Effector memory CD4-positive, alpha-beta T cell (primary cell): ENCODE data around the gene RNF149.
A peak's percentile ranks its signal among the peaks of the same experiment; 100 is the strongest.

Source experiments
- DNase-seq, 3 donors: peaks; one replicate each; pipeline ENCODE4 v3.0.0-alpha.2; 2020
- H3K27ac ChIP-seq: 2 replicates; pipeline ENCODE4 v1.7.0; 2013; ENCODE audit warnings: mild to moderate bottlenecking, low read length, moderate library complexity; ENCODE audit not compliant: insufficient read depth, poor library complexity, severe bottlenecking
- H3K27me3 ChIP-seq: replicated peaks from 2 replicates; pipeline ENCODE4 v1.7.0; 2013; ENCODE audit warnings: mild to moderate bottlenecking, low read length; ENCODE audit not compliant: insufficient read depth, control insufficient read depth, poor library complexity, severe bottlenecking
- H3K36me3 ChIP-seq: 2 replicates; pipeline ENCODE4 v1.7.0; 2013; ENCODE audit warnings: mild to moderate bottlenecking, low read length, moderate library complexity; ENCODE audit not compliant: control insufficient read depth, insufficient read depth
- H3K4me1 ChIP-seq: 2 replicates; pipeline ENCODE4 v1.7.0; 2013; ENCODE audit warnings: low read length, mild to moderate bottlenecking; ENCODE audit not compliant: control insufficient read depth, insufficient read depth, poor library complexity, severe bottlenecking
- H3K4me3 ChIP-seq: 2 replicates; pipeline ENCODE4 v1.7.0; 2013; ENCODE audit warnings: low read length, low read depth, mild to moderate bottlenecking; ENCODE audit not compliant: insufficient read depth, poor library complexity, severe bottlenecking
- H3K9me3 ChIP-seq: 2 replicates; pipeline ENCODE4 v1.7.0; 2013; ENCODE audit warnings: mild to moderate bottlenecking, low read length, moderate library complexity; ENCODE audit not compliant: control insufficient read depth

Gene RNF149

DNA sequence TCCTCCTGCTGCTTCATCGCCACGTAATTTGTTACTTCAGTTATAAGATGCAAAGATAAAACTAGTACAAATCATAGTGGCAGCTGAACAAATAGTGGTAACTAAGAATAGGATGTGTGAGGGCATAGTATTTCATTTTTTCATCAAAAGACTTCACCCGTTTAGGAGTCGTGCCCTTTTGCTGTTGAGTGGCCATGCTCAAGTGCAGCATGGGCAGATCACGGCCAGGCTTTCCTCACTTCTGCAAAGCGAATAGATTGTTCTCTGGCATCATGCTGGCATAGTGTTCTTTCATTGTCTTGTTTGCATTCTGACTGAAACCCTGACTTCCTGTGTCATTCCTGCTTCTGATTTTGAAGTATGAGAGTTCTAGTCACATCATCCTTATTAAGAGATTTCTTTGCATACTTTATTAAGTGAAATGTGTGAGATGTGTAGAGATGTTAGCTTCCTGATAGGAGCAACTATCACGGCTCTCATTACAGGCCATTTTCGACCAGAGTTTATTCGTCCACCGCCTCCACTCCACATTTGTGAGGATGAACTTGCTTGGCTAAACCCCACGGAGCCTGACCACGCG is 44.1 kb downstream of the RNF149 start:
- Histone ChIP-seq H3K4me3 (no peak overlapping the region), H3K27ac (no peak overlapping the region), H3K27me3 (no peaks in the 10 kb centered on the region), H3K4me1 (no peaks in the 10 kb centered on the region), H3K36me3 (peaks cover 77% of the 10 kb centered on the region), H3K9me3 (no peaks in the 10 kb centered on the region)
- DNase-seq, result no peak

DNA sequence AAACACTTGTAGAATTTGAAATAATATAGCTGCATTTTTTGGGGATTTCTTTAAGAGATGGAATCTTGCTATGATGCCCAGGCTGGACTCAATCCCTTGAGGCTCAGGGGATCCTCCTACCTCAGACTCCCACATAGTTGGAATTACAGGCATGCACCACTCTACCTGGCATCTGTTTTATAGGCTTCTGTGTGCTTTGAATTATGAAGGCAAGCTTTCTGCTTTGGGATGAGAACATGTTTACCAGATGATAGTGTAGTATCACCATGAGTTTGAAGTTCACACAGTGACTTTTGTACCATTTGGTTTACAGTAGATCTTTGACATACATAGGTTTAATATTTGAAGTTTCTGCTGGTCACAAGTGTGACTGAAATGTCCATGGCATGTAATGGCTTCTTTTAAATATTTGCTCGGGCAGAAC is 45.1 kb downstream of the RNF149 start:
- Histone ChIP-seq H3K36me3 (peaks cover 77% of the 10 kb centered on the region), H3K4me1 (no peaks in the 10 kb centered on the region), H3K9me3 (no peaks in the 10 kb centered on the region), H3K27ac (no peak overlapping the region), H3K27me3 (no peaks in the 10 kb centered on the region), H3K4me3 (no peak overlapping the region)
- DNase-seq, result no peak

DNA sequence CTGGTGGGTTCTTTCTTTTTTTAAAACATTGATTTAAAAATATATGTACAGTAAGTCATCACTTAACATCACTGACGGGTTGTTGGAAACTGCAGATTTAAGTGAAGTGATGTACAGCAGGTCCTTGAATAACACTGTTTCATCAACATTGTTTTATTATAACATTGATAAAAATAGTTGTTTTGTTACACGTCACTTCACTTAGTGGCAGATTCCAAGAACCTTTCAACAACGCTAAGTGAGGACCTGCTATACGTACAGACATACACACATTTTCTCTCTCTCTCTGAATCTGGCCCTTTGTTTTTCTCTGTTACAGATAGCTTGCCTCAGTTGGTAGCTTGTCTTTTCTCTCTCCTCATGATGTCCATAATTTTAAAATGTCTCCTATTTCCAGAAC is 46.4 kb downstream of the RNF149 start:
- Histone ChIP-seq H3K4me1 (no peaks in the 10 kb centered on the region), H3K9me3 (no peaks in the 10 kb centered on the region), H3K27me3 (no peaks in the 10 kb centered on the region), H3K4me3 (no peak overlapping the region), H3K36me3 (peaks cover 70% of the 10 kb centered on the region), H3K27ac (no peak overlapping the region)
- DNase-seq, result no peak

DNA sequence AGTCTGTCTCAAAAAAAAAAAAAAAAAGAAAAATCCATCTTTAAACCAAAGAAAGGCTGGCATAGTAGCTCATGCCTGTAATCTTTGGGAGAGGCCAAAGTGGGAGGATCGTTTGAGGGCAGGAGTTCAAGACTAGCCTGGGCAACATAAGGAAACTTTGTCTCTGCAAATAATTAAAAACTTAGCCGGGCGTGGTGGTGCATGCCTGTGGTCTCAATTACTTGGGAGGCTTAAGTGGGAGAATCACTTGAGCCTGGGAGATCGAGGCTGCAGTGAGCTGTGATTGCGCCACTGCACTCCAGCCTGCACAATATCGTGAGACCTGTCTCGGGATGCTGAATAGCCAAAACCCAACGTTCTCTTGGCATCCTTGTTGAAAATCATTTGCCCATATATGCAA is 49.7 kb downstream of the RNF149 start:
- H3K9me3 ChIP-seq, result no peaks in the 10 kb centered on the region
- peaks cover 8% of the 10 kb centered on the region for H3K4me1 ChIP-seq
- no peak overlapping the region for H3K27ac ChIP-seq
- H3K4me3 ChIP-seq, result no peak overlapping the region
- no peak for DNase-seq
- H3K36me3 ChIP-seq, result peaks cover 39% of the 10 kb centered on the region
- H3K27me3 ChIP-seq, result no peaks in the 10 kb centered on the region

DNA sequence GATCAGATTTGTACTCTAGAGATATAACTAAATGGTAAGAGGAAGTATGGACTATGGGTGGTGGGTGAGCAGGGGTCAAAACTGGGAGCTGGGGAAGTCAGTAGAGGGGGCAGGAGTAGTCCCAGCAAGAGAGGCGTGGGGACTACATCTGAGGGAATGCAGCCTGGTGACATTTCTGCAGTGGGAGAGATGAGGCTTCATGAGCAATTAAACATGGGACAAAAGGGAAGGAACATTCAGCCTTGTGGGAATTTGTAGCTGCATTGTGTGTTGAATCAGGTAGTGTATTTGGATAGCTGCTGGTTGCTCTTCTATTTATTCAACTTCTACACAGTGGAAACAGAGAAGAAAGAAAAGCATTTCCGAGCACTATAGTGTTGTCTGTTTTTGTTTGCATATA is 52.2 kb downstream of the RNF149 start:
- Histone ChIP-seq H3K9me3 (no peaks in the 10 kb centered on the region), H3K4me3 (no peak overlapping the region), H3K27me3 (no peaks in the 10 kb centered on the region), H3K36me3 (peaks cover 20% of the 10 kb centered on the region), H3K27ac (no peak overlapping the region), H3K4me1 (peaks cover 19% of the 10 kb centered on the region)
- no peak for DNase-seq

DNA sequence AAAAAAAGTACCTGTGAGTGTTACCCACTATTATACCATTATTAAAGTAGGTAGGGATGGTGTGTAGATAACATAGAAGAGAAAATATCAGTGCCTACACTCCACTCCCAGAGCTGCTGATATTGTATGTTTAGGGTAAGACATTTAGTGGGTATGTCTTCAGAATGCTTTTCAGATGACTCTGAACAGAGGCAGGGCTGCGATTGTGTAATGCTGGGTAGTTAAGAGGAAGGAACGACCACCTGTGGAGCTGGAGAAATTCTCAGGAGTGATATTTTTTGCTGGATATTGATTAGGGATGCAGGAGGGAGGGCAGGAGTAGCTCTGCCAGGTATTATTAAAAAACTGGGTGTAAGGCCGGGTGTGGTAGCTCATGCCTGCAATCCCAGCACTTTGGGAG is 53.0 kb downstream of the RNF149 start:
- peaks cover 19% of the 10 kb centered on the region for H3K4me1 ChIP-seq
- no peaks in the 10 kb centered on the region for H3K27me3 ChIP-seq
- H3K9me3 ChIP-seq, result no peaks in the 10 kb centered on the region
- no peak overlapping the region for H3K27ac ChIP-seq
- peaks cover 19% of the 10 kb centered on the region for H3K36me3 ChIP-seq
- H3K4me3 ChIP-seq, result no peak overlapping the region
- DNase-seq, result no peak

DNA sequence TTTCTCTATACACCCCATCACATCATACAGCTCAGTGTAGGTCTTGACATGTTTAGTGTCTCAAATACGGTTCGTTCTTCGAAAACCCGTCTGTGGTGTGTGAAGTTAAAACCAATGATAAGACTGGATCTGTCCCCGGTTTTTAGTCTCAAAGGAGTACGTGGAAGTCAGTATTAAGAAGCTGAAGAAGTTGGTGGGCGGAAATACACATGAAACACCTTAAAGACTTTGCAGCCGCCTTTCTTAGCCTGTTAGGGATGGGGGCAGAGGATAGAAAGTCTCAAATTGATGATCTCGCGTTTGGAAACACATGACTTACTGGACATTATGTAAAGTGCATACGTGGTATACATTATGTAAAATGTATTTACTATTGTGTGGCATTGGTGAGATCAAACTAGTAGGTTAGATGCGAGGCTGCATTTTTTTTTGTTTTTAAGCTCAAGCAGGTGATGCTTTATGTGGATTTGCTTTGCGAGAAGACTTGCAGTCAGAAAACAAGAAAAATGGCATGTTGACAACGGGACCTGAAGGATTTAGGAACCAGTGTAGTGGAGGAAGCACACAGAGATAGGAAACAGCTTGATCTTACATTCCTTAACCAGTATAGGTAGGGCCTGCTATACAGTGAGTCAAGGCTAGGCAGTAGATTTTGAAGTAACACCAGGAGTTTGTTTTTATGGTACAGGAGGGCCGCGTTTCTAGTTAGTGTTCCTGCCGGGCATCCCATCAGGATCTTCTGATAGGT is 54.6 kb downstream of the RNF149 start:
- peak overlapping the region; percentile 98 for H3K4me3 ChIP-seq
- no peak for DNase-seq
- H3K27me3 ChIP-seq, result no peaks in the 10 kb centered on the region
- H3K4me1 ChIP-seq, result peaks cover 19% of the 10 kb centered on the region
- no peaks in the 10 kb centered on the region for H3K9me3 ChIP-seq
- H3K36me3 ChIP-seq, result peaks cover 11% of the 10 kb centered on the region
- peak overlapping the region; percentile 97 for H3K27ac ChIP-seq

DNA sequence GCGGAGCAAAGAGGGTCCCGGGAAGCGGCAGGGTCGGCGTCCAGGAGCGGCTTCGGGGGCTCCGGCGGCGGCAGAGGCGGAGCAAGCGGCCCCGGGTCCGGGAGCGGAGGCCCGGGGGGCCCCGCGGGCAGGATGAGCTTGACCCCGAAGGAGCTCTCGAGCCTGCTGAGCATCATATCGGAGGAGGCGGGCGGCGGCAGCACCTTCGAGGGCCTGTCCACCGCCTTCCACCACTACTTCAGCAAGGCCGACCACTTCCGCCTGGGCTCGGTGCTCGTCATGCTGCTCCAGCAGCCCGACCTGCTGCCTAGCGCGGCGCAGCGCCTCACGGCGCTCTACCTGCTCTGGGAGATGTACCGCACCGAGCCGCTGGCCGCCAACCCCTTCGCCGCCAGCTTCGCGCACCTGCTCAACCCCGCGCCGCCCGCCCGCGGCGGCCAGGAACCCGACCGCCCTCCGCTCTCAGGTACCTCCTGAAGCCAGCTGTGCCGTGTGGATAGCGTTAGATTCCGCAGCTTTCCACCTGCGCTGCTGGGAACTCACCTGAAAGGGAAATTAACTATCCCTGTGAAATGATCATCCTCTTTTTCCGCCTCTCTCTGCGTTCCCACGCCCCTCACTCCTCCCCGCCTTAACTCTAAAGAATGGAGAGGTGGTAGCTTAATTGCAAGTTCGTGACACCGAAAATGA is 55.3 kb downstream of the RNF149 start:
- H3K4me3 ChIP-seq, result peak overlapping the region; percentile 98
- DNase-seq, result peak; percentile 67 to 74 (median 71)
- peaks cover 19% of the 10 kb centered on the region for H3K4me1 ChIP-seq
- no peaks in the 10 kb centered on the region for H3K27me3 ChIP-seq
- H3K27ac ChIP-seq, result peak overlapping the region; percentile 97
- no peaks in the 10 kb centered on the region for H3K9me3 ChIP-seq
- peaks cover 6% of the 10 kb centered on the region for H3K36me3 ChIP-seq

DNA sequence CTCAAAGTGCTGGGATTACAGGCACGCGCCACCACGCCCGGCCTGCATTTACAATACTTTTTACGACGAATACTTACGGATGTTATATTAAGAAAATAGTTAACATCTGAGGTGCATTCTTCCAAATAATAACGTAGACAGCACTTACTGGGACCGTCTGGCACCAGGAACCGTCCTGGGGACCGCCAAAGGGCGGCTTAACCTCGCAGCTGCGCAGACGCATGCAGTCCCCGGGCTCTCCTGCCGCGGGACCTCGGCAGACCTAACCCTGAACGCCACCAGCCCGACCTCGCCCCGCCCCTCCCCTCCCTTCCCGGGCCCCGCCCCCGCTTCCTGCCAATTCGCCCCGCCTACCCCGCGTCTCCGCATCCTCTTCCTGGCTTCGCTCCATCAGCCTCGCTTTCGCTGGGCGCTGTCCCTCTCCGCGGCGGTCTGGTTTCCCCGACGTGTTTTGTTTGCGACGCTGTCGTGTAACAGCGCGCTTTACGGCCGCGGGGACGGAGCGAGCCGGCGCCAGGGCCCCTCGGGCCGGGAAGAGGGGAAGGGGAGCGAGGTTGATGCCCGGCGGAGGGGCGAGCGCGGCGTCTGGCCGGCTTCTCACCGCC is 56.0 kb downstream of the RNF149 start, which contains the start of gene CNOT11:
Gene CNOT11 (plus strand): TSS at position 479 of the 605 bp plus-strand sequence. CDS start 79 bp downstream, at position 558.
- H3K36me3 ChIP-seq, result peaks cover under 1% of the 10 kb centered on the region
- peak within 1 kb of the TSS; percentile 97 for H3K27ac ChIP-seq
- peak; percentile 98 for DNase-seq
- no peaks in the 10 kb centered on the region for H3K27me3 ChIP-seq
- peaks cover 19% of the 10 kb centered on the region for H3K4me1 ChIP-seq
- peak within 1 kb of the TSS; percentile 98 for H3K4me3 ChIP-seq
- no peaks in the 10 kb centered on the region for H3K9me3 ChIP-seq
